ENCODE data around the gene MARCKSL1.
"Not testable (repeated sequence)": the region's sequence is repeated elsewhere in the genome, so short reads cannot be mapped to it uniquely, and the experiment has no call there.

MARCKSL1 gene

DNA sequence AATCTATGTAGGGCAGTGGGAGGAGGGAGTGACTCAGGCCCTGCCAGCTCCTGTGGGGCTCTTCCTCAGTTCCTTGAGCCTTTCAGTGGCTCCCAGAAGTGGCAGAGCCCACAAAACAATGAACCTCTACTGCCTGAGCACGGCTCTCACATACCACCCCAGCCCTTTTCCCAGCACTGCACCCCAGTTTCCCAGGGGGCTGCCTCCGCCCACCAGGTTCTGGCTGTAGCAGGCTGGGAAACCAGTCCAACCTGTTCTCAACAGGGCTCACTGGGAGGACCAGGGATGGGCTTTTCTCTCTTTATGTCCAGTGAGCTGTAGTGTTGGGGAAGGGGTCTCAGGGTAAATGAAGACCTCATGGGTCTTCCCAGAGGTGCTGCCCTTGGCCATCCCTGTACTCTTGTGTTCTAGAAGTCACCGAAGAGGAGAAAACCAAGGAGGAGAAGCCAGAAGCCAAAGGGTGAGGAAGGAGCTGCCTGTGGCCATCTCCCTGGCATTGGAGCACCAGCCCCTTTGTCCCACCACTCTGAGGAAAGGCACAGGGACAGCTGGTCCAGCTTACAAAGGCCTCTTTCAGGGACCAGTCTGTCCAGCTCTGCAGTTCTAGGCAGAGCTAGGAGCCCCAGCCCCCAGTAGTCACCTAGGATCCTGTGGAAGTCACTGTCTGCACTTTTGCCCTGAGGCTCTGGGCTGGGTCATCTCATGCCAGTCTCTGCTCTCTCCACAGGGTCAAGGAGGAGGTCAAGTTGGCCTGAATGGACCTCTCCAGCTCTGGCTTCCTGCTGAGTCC lies 3.5 kb downstream of the MARCKSL1 start:
- no peak for DNase-seq

DNA sequence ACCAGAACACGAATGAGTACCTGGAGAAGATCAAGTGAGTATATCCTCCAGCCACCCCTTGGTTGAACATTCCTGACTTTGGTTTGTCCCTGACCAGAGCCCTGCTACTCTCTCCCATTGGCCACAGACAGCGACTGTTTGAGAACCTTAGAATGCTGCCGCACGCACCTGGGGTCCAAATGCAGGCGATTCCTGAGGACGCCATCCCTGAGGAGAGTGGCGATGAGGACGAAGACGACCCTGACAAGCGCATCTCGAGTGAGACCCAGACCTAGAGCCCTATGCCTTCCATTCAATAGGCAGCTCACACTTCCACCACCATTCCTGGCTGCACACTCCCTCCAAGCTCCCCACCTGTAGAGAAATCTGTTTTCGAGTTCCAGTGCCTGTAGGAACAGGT lies 4.5 kb downstream of the MARCKSL1 start:
- no peak for DNase-seq

DNA sequence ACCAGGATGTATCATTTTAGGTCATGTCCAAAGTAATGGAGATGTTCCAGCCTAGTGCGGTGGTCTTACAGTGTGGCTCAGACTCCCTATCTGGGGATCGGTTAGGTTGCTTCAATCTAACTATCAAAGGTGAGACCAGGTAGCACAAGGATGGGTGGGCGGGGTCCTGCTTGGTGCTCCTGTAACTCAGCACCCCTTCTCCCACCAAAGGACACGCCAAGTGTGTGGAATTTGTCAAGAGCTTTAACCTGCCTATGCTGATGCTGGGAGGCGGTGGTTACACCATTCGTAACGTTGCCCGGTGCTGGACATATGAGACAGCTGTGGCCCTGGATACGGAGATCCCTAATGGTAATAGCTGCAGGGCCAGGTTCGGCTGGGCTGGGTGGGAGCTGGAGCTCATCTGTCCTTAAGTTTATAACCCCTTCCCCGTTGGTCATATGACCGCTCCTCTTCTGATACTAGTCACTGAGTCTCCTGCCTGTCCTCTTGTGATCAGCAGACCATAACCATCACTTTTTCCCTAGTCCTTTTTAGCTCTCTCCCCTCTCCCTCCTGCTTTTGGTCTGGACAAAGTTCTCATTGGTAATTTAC lies 5.4 kb downstream of the MARCKSL1 start:
- no peak for DNase-seq

DNA sequence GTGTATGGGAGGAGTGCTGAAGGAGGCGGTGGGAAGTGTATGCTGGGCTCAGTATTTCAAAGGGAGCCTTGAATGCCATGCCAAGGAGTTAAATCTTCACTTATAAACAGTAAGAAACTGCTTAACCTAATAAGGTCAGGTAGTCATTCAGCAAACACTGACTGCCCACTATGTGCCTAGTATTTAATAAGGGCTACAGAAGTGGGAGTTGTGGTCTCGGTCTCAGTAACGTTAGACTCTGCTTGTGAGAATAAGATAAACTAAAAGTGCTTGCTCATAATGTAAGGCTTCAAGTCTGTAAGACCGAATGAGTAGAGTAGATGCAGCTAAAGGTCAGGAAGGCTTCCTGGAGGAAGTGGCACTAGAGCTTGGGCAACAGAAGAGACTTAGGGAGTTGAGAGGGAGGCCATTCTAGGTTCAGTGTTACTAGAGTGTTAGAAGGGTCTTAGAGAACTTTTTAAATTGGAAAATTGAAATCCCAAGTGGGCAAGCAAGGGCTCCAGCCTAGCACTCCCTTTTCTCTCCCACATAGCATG lies 6.0 kb downstream of the MARCKSL1 start:
- DNase-seq = no peak

- DNase-seq = no peak
Measured at GRCh38 chr1:32327204-32327603, 8.8 kb downstream of the MARCKSL1 start.

- no peak for DNase-seq
Measured at GRCh38 chr1:32321712-32322291, 14.2 kb downstream of the MARCKSL1 start.

GRCh38 chr1:32318127-32318869 lies 17.7 kb downstream of the MARCKSL1 start:
- DNase-seq = no peak

GRCh38 chr1:32316903-32317277 lies 19.1 kb downstream of the MARCKSL1 start:
- DNase-seq = no peak

GRCh38 chr1:32311709-32312393 lies 24.2 kb downstream of the MARCKSL1 start:
- no peak for DNase-seq

DNA sequence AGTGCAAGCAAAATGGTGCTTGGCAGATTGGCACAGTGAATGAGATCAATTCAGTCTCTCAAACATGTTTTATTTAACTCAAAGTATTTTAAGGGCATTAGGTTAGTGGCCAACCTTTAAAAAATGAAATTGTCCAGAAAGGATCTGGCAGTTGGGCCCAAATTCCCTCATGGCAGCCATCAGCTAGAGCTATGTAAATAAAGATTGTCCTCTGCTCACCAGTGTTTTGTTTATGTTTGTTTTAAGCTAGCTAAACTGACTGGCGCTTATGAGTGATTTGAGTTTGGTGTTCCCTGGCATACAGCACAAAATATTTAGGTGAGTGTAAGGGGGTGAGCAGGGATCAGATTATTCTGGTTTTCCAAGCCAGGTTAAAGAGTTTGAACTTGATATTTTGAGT lies 26.1 kb downstream of the MARCKSL1 start:
- DNase-seq = no peak

DNA sequence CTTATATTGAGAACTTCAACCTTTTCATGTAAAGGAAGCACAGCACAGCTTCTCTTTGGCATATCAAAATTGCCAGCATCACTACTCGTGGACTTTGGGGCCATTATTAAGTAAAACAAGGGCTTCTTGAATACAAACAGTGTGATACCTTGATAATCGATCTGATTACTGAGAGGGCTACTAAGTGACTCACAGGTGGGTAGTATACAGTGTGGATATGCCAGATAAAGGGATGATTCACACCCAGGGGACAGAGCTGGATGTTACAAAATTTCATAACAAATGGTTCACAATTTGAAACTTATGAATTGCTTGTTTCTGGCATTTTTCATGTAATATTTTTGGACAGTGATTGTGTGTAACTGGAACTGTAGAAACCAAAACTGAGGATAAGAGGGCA lies 28.7 kb downstream of the MARCKSL1 start:
- no peak for DNase-seq

DNA sequence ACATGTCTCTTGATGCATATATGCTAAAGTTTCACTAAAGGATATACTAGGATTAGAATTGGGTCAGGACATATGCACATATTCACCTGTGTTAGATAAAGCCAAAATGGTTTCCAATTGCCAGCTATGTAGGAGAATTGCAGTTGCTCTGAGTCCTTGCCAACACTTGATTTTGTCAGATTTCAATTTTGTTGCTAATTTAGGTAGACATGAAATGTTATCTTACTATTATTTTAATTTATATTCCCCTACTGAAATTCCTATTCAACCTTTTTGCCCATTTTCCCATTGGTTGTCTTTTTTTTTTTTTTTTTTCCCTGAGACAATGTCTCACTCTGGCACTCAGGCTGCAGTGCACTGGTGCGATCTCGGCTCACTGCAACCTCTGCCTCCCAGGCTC lies 30.7 kb downstream of the MARCKSL1 start:
- DNase-seq = no peak

- no peak for DNase-seq
Measured at GRCh38 chr1:32303997-32304622, 31.9 kb downstream of the MARCKSL1 start.

DNA sequence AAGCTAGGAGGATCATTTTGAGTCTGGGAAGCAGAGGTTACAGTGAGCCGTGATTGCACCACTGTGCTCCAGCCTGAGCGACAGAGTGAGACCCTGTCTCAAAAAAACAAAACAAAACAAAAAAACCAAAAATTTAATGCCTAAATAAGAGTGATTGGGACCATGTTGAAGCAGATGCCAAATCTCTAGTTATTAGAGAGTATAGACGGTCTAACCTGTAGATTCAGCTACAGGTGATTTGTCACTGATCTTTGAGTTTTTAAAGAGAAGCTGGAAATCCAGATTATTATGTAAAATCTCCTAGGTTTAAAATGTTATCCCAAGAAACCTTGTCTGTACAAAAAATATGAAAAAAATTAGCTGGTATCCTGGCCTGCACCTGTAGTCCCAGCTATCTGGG lies 32.7 kb downstream of the MARCKSL1 start:
- DNase-seq = no peak

DNA sequence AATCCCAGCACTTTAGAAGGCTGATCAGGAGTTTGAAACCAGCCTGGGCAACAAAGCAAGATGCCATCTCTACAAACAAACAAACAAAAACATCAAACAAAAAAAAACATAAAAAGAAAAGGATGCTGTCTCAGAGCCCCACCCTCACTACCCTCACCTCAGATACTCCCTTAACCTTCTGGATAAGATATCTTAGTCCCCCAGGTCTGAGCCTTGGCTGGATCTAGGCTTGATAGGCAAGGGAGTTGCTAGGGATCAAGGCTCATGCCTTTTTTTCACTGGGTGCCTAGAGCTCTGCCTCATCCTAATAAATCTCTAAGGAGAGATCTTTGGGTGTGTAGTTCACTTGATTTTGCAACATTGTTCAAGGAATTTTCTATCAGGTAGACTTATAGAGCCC lies 36.7 kb downstream of the MARCKSL1 start:
- DNase-seq = no peak

DNA sequence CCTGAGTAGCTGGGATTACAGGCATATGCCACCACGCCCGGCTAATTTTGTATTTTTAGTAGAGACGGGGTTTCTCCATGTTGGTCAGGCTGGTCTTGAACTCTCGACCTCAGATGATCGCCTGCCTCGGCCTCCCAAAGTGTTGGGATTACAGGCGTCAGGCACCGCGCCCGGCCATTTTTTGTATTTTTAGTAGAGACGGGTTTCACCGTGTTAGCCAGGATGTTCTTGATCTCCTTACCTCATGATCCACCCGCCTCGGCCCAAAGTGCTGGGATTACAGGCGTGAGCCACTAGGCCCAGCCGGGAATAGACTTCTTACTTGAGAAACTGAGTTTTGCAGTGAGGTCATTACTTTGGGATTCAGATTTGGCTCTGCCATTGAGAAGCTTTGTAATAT lies 37.8 kb downstream of the MARCKSL1 start:
- not testable (repeated sequence) for DNase-seq

DNA sequence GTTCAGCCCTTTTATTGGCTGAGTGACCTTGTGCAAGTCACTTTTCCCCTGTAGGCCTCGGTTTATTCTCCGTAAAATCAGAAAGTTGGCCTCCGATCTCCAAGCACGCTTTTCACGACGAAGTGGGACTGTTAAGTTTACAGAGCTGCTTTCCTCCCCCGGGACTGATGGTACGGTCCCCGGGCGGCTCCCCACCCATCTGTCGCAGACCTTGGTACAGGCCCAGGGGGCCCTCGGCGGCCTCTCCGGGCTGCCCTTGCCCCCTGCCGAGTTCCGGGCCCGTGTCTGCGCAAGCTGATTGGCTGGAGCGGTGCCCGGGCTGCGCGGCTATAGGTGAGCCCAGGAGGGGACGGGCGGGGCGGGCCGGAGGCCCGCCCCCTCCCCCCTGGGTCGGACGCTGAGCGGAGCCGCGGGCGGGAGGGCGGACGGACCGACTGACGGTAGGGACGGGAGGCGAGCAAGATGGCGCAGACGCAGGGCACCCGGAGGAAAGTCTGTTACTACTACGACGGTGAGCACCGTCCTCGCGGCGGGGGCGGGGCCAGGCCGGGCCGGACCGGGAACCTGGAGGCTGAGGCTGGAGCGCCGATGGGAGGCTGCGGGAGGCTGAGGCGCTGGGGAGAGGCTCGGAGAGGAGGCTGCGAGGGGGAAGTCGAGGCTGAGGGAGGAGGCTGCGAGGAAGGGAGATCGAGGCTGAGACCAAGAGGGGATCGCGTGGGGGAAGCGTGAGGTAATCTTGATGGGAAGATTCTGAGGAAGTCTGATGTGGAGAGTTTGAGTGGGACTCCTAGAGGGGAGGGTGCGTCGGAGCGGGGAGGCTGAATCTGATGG lies 44.1 kb downstream of the MARCKSL1 start, which contains the start of gene HDAC1:
TSS of gene HDAC1 (plus strand) at position 376 of the 831 bp plus-strand sequence. CDS start at position 463, 87 bp downstream.
- DNase-seq = peak; percentile 95

DNA sequence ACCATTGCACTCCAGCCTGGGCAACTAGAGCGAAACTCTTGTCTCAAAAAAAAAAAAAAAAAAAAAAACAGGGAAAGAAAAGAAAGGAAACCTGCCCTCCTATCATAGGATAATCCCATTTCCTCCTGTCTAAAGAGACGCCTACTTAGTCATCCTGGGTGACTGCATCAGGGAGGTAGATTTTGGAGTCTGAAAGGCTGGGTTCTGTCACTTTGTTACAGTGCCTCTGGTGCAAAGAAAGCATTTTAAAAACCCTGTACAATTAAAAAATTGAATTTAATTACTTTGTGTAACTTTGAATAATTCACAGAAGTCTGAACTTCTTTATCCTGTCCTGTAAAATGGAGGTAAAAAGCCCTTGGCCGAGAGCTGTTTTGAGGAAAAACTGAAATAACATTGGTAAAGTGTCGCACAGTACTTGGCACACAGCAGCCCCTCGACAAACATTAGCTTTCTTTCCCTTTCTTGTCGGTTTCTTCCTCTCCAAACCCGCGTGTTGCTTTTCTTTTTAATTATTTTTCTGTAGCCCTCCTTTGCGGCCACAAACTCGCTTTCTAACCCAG lies 44.8 kb downstream of the MARCKSL1 start:
- DNase-seq = no peak

GRCh38 chr1:32289256-32289655 lies 46.8 kb downstream of the MARCKSL1 start:
- DNase-seq = no peak

- DNase-seq = no peak
Measured at GRCh38 chr1:32286763-32287162, 49.3 kb downstream of the MARCKSL1 start.

DNA sequence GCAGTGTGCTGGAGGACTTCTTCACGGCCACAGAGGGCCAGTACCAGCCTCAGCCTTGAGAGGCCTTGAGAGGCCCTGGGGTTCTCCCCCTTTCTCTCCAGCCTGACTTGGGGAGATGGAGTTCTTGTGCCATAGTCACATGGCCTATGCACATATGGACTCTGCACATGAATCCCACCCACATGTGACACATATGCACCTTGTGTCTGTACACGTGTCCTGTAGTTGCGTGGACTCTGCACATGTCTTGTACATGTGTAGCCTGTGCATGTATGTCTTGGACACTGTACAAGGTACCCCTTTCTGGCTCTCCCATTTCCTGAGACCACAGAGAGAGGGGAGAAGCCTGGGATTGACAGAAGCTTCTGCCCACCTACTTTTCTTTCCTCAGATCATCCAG lies 50.4 kb downstream of the MARCKSL1 start:
- no peak for DNase-seq

Measured in retina (tissue), 1 donor.